Measurements from ENCODE around the gene NUDCD2.

DNA sequence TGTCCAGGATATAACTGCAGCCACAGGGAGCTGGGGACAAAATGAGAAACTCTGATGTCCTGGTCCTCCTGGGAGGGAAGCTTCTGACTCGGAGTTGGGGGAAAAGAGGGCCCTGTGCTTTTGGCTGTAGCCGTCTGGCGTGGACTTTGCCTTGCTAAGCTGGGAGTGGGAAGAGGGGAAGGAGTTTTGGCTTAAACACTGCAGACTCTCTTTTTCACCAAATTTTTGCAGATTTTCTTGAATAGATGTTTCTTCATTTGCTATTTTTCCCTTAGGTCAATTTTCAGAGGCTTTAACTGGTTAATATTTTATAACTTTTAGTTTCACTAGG, 29.8 kb upstream of the NUDCD2 start:
- TF ChIP-seq, protein P1, sequence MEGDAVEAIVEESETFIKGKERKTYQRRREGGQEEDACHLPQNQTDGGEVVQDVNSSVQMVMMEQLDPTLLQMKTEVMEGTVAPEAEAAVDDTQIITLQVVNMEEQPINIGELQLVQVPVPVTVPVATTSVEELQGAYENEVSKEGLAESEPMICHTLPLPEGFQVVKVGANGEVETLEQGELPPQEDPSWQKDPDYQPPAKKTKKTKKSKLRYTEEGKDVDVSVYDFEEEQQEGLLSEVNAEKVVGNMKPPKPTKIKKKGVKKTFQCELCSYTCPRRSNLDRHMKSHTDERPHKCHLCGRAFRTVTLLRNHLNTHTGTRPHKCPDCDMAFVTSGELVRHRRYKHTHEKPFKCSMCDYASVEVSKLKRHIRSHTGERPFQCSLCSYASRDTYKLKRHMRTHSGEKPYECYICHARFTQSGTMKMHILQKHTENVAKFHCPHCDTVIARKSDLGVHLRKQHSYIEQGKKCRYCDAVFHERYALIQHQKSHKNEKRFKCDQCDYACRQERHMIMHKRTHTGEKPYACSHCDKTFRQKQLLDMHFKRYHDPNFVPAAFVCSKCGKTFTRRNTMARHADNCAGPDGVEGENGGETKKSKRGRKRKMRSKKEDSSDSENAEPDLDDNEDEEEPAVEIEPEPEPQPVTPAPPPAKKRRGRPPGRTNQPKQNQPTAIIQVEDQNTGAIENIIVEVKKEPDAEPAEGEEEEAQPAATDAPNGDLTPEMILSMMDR (IDR thresholded peaks at IDR 0.05): no peak
- no peak for TF ChIP-seq EZH2 (IDR thresholded peaks at IDR 0.05; ENCODE audit: borderline replicate concordance, insufficient read depth, low read depth, low read length, poor library complexity, severe bottlenecking)

Measured in B cell (primary cell).